Epithelial cell of esophagus (primary cell): ENCODE data around the gene PANX2.

Experiments
- DNase-seq: peaks from one replicate; pipeline ENCODE4 v3.0.0; 2010; ENCODE audit warnings: low read depth
- H3K4me3 ChIP-seq: 2 replicates; pipeline ENCODE4 v1.5.1; 2011; ENCODE audit warnings: mild to moderate bottlenecking, low read length, control low read depth
- TF ChIP-seq, protein P1 (sequence below): IDR thresholded peaks from 2 replicates; pipeline ENCODE4 v1.5.1; 2011; ENCODE audit warnings: low read depth, mild to moderate bottlenecking, low read length, control low read depth, inconsistent platforms; ENCODE audit not compliant: insufficient read depth; ENCODE audit errors: missing control alignments

The PANX2 gene

GRCh38 chr22:50178871-50179869, 8.6 kb downstream of the PANX2 start:
- TF ChIP-seq, protein P1, sequence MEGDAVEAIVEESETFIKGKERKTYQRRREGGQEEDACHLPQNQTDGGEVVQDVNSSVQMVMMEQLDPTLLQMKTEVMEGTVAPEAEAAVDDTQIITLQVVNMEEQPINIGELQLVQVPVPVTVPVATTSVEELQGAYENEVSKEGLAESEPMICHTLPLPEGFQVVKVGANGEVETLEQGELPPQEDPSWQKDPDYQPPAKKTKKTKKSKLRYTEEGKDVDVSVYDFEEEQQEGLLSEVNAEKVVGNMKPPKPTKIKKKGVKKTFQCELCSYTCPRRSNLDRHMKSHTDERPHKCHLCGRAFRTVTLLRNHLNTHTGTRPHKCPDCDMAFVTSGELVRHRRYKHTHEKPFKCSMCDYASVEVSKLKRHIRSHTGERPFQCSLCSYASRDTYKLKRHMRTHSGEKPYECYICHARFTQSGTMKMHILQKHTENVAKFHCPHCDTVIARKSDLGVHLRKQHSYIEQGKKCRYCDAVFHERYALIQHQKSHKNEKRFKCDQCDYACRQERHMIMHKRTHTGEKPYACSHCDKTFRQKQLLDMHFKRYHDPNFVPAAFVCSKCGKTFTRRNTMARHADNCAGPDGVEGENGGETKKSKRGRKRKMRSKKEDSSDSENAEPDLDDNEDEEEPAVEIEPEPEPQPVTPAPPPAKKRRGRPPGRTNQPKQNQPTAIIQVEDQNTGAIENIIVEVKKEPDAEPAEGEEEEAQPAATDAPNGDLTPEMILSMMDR = no peak
- DNase-seq = no peak
- H3K4me3 ChIP-seq = no peak overlapping the region

DNA sequence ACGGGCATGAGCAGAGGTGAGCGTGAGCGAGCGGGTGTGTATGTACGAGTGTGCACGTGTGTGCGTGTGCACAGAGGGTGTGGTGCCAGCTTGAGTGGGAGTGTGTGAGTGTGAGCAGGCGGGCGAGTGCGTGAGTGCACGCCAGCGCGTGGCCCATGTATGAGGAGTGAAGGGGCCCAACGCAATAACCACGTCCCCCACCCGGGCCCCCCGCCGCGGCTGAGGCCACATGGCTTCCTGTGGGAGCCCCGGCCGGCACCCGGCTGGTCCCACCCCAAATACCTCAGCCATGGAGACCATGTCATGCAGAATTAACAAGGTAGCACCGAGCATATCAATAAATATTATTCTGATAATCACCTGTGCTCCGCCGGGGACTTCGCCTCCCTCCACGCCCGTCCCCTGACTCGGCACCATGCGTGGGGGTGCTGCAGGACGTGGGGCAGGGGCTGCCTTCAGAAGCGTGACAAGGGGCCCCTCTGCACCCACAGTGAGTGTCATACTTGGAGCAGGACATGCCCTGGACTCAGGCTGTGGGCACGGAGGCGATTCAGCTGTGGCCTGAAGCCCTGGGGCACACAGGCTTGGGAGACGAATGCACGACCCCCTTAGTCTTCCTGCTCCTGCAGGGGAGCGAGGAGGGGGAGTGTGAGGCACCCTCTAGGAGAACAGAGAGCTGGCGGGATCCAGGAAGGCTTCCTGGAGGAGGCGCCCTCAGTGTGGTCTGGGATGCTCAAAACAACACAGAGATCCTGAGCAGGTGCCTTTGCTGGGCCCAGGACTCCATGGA, 9.6 kb downstream of the PANX2 start:
- TF ChIP-seq, protein P1 = no peak
- no peak overlapping the region for H3K4me3 ChIP-seq
- no peak for DNase-seq

- TF ChIP-seq, protein P1 = no peak
- no peak overlapping the region for H3K4me3 ChIP-seq
- no peak for DNase-seq
These were observed 10.4 kb downstream of the PANX2 start for GRCh38 chr22:50180727-50181521.

- TF ChIP-seq, protein P1 = no peak
- no peak overlapping the region for H3K4me3 ChIP-seq
- DNase-seq = no peak
These were observed 11.9 kb downstream of the PANX2 start for GRCh38 chr22:50182176-50183081.

GRCh38 chr22:50183141-50183971, 12.8 kb downstream of the PANX2 start:
- H3K4me3 ChIP-seq = no peak overlapping the region
- no peak for DNase-seq
- TF ChIP-seq, protein P1 = no peak
